HG03520 (cell line): ENCODE results near the gene FNBP1.

Source experiments
- ATAC-seq: cut with Tn5 transposase; IDR thresholded peaks from one replicate; pipeline ENCODE4 v1.9.1; 2021; ENCODE audit warnings: mild to moderate bottlenecking, moderate library complexity; ENCODE audit not compliant: unreplicated experiment

FNBP1 gene

DNA sequence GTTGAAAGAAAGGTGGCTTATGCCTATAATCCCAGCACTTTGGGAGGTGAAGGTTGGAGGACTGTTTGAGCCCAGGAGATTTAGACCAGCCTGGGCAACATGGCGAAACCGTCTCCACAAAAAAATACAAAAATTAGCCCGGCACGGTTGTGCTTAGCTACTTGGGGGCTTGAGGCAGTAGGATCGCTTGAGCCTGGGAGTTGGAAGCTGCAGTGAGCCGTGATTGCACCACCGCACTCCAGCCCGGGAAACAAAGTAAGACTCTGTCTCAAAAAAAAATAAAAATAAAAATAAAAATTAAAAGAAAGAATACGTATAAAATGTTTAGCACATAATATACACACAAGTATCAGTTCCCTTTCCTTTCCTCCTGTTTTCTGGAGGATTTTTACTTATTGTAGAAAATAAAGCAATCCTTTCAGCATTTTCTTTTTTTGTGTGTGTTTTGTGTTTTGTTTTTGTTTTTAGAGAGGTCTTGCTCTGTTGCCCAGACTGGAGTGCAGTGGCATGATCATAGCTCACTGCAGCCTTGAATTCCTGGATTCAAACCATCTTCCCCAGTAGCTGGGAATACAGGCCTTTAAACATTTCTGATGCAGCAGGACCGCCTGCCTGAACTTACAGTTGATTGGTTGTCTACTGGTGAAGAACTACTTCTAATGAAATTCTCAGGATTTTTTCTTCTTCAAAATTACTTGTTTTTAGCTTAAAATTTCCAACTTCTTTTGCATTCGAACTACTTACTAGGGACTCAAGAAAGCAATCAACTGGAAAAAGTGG is 6.6 kb upstream of the FNBP1 start:
- no peak for ATAC-seq

DNA sequence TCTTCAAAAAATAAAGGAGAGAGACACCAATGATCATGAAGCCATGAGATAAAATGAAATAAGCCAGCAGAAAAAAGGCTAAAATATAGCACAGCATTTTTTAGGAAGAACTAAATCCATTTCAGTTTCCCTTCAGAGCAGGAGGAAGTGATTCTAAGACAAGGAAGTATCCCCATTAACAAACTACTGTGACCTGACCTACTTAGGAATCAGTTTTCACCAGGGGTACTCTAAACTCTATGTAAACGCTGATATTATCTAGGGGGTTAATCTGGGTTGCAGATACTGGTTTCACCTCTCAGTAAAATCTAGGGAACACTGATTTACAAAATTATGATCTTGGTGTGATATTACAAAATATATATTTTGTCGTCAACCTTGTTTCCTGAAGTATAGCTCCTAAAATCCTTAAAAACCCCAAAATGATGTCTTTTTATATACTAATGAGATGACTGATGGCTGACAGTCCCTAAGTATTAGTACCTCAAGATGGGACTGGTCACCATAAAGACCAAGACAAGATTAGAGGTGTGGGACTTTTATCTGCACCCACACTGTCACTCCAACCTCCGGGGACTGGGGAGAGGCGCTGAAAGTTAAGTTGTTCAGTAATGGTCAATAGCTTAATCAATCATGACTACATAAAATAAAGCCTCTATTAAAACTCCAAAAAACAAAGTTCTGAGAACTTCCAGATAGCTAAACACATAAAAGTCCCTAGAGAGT is 2.9 kb upstream of the FNBP1 start:
- no peak for ATAC-seq

DNA sequence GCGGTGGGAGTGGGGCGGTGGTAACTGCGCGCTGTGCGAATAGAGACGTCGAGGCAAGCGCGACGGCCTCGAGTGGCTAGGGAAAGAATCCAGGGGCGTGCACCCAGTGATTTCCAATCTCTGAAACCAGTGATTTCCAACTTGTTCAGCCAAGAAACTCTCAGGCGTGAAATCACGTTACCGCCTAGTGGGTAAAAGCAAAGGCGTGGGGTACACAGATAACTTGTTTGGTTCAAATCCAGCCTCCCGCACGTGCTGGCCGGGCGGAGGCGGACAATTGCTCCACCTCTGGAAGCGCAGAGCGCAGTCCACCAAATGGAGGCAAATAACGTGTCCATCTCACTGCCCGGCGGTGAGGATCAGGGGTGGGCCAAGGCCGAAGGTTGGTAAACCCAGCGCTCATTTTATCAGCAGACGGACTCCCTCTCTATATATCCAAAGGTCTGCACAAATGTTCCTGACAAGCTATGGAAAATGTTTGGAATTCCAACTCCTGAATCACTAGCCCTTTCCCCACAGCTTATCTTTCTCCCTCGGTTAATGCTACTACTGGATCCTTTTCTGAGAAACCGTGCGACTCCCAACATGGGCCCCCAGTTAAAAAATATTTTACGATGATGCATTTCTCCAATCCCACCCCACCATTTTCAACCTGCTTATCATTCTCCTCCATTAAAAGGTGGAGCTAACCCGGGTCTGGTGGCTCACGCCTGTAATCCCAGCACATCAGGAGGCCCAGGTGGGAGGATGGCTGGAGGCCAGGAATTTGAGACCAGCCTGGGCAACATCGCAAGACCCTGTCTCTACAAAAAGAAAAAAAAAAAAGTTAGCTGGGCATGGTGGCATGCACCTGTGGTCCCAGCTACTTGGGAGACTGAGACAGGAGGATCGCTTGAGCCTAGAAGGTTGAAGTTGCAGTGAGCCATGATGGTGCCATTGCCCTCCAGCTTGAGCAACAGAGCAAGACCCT is 950 bp upstream of the FNBP1 start:
- no peak for ATAC-seq

DNA sequence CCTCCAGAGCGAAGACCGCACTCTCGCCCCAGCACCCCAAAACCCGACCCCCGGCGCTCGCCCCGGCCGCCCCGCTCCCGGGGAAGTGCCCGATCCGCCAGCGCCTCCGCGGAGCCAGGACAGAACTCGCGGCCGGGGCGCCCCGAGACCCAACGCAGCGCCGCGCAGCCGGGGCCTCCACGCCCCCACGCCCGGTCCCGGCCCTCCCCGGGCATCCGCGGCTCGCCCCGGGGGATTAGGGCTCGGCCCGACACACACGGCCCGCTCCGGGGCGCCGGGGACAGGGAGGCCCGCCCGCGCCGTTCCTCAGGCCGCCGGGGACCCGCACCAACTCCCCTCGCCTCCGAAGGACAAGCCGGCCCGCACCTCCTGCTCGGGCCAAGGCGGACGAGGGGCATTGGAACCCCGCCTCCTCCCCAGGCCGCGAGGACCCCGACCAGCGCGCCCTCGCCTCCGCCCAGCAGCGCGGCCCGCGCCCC is 544 bp downstream of the FNBP1 start:
- ATAC-seq = no peak

DNA sequence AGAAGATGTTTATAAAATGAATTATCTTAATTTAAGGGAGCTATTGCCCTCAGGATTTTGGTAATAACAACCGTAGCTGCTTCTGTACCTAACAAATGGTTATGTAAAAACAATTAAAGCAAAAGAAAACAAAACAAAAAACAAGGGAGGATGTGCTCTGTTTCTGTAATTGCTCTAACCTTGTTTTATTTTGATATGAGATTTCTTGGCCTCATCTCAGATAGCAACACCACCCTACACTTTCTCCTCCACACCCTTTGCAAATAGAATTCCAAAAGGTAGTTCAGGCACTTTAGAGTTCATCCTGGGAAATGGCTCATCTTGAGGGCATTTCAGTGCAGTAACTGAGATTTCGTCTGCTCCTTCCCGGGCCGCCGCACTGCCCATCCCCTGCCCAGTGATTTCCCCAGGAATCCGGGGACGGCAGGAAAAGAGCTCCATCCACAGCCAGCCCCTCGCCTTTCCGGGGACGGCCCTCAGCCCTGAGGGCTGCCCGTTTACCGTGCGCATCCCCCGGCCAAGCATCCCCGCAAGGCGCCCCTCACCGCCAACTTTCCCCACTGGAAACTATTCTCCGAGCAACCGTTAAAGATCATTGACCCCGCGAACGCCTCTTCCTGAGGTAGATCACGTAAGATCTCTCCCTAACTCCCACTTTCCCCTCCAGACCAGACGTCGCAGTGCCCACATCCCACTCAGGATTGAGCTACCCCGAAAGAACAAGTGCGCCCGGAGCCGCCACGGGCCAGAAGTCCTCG is 1.2 kb downstream of the FNBP1 start:
- no peak for ATAC-seq

GRCh38 chr9:130040984-130041647 is 1.9 kb downstream of the FNBP1 start:
- ATAC-seq = no peak

DNA sequence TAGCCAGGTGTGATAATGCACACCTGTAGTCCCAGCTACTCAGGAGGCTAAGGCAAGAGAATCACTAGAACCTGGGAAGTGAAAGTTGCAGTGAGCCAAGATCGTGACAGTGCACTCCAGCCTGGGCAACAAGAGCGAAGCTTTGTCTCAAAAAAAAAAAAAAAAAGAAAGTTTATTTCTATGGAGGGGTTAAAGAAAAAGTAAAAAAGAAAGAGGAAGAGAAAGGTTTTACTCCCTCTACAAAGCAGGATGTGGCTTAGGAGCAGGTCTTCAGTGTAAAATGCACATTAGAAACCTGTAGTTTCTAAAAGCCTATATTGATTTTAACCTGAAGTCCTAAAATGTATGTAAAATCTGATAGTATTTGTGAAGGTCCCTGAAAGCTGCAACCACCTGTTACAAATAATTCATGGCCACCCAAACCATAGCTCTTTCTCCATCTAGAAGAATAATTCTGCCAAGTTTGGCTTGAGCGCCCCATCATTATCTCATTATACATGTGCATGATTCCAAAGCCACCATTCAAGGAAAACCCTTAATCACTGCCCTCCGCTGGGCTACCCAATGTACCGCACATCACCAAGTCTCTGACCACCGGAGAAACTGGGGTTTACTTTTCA is 3.4 kb downstream of the FNBP1 start:
- ATAC-seq = no peak

DNA sequence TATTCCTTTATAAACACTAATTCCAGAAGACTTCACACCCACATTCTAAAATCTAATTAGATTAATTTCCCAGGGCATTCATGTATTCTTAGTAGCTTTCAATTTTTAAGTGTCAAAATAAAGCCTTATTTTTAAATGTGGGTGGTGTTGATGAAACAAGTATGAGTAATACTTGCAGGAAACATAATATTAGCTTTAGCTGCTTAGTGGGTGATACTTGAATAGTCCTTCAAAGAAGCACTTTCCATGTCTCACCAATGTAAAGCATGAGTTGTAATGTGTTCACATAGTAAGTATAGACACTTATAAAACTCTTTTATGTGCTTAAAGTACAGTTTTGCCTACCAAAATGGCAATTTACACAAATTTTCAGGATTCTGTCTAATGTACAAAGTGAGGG is 6.9 kb downstream of the FNBP1 start:
- no peak for ATAC-seq

- no peak for ATAC-seq
Measured at GRCh38 chr9:130034570-130034969, 8.4 kb downstream of the FNBP1 start.

GRCh38 chr9:130030651-130031127 is 12.3 kb downstream of the FNBP1 start:
- no peak for ATAC-seq

DNA sequence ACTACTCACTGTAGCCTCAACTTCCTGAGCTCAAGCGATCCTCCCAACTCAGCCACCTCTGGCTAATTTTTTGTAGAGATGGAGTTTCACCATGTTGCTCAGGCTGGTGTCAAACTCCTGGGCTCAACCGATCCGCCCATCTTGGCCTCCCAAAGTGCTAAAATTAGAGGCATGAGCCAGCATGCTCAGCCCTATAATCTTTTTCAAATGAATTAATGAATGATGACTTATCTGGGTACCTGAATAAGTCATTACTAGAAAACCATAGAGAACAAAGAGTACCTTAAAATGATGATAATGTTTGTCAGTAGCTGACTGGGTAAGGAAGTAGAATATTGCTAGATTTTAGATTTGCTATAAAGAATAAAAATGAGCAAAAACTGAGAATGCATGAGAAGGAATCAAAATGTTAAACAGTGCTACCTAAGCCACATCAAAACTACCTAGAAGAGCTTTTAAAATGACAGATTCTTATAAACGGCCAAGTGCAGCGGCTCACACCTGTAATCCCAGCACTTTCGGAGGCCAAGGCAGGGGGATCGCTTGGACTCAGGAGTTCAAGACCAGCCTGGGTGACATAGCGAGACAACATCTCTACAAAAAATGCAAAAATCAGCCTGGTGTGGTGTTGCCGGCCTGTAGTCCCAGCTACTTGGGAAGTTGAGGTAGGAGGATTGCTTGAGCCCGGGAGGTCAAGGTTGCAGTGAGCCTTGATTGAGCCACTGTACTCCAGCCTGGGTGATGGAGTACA is 13.6 kb downstream of the FNBP1 start:
- no peak for ATAC-seq

DNA sequence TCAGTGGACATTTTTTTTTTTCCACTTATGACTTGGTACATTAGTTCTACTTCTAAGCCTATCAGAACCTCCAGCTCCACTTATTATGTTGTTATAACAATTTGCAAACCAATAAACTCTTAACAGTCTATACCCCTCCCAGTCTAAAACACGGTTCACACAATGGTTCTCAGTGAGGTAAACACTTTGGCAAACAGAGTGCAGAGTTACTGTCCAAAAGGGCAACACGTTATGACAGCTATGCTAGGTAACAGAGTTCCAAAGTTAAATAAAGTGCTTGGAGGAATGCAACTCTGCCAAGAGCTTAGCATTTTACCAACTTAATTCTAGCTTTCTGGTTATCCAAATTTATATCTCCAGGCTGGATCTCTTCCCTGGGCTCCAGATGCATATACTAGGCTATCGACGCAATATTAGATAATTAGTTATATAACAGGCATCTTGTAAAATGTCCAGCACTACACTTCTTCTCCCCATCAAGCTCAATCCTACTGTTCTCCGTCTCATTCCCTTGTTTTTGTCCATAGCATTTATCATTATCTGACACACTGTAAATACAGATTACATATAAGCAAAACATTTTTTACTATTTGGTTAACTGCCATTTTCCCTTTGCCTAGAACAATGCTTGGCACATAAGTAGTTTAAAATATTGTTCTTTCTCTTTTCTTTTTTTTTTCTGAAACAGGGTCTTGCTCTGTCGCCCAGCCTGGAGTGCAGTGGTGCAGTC is 14.3 kb downstream of the FNBP1 start:
- no peak for ATAC-seq

- no peak for ATAC-seq
Measured at GRCh38 chr9:130027533-130028365, 15.2 kb downstream of the FNBP1 start.

DNA sequence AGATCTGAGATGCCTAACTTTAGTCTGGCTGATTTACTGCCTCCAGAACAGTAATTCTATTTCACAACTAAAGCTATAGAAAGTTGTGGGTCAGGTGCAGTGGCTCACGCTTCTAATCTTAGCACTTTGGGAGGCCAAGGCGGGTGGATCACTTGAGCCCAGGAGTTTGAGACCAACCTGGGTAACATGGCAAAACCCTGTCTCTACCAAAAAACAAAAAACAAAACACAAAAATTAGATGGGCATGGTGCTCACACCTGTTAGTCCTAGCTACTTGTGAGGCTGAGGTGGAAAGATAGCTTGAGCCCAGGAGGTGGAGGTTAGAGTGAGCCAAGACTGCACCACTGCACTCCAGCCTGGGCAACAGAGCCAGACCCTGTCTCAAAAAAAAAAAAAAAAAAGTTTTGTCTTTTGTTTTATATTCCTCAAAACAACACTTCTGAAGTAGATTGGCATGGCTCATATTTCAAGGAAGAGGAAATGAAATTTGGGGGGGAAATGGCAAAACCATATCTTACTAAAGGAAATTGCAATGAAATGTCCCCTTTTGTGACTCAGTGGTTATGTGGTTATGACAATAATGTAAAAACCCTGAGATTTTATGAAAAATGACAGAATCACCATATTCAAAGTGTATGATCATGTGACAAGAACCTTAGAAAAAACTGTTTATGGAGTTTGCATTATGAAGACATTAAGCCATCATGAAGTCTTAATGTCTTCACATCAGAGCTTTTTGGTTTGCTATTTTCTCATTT is 16.2 kb downstream of the FNBP1 start:
- ATAC-seq = no peak

DNA sequence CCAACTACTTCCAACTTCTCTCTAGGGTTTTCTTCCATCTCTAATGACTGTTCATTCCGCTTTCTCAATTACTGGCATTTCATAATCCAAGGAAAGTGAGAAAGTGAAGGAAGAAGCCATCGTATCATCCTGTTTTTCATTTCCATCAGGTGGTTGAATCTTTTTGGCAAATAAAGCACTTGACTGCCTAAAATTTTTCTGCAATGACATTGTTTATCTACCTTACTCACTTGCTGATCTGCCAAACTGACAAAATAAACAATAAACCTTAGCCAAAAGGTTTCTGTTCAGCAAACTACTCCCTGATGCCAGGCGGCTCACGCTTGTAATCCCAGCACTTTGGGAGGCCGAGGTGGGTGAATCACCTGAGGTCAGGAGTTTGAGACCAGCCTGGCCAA is 18.4 kb downstream of the FNBP1 start:
- no peak for ATAC-seq

DNA sequence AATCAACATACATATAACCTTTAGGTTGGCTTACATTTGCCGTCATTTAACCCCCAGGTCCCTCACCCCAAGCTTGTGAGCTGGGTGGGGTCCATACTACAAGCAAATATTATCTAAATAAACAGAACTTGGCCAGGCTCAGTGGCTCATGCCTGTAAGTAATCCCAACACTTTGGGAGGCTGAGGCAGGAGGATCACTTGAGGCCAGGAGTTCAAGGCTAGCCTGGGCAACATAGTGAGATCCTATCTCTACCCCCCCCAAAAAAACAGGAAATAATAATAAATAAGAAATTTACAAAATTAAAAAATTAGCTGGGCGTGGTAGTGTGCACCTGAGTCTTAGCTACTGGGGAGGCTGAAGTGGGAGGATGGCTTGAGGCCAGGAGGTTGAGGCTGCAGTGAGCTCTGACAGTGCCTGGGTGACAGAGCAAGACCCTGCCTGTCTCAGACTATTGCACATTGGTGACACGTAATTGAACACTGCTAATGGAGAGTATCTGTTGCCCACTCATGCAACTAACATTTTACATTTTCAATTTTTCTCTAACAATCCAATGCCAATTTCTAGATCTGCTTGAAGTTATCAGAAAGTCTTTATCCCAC is 18.9 kb downstream of the FNBP1 start:
- ATAC-seq = no peak
